ENCODE results near the gene TARS3.

TARS3 gene

DNA sequence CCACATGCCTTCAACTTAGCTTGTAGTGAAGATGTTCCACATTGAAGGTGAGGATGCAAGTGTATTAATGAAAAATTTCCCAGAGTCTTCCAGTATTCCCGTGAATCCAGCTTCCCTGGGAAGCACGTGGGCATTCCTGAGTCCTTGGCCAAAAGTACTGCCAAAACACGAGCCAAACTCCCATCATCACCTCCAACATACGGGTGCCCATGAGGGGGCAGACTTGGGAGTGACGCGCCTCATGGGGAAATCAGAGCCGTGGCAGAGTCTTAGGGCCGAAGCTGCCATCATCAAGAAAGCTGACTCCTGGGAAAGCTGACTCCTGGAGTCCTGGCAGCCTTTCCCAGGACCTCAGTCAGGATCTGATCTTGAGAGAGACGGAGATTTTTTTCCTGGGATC, 52.0 kb downstream of the TARS3 start:
- Histone ChIP-seq H3K4me3 (replicated peaks; ENCODE audit: insufficient read depth, low read length) (no peak overlapping the region), H3K27ac (replicated peaks) (no peak overlapping the region), H3K27me3 (ENCODE audit: insufficient read depth, poor library complexity, severe bottlenecking) (no peaks in the 10 kb centered on the region)
- TF ChIP-seq, protein P1, sequence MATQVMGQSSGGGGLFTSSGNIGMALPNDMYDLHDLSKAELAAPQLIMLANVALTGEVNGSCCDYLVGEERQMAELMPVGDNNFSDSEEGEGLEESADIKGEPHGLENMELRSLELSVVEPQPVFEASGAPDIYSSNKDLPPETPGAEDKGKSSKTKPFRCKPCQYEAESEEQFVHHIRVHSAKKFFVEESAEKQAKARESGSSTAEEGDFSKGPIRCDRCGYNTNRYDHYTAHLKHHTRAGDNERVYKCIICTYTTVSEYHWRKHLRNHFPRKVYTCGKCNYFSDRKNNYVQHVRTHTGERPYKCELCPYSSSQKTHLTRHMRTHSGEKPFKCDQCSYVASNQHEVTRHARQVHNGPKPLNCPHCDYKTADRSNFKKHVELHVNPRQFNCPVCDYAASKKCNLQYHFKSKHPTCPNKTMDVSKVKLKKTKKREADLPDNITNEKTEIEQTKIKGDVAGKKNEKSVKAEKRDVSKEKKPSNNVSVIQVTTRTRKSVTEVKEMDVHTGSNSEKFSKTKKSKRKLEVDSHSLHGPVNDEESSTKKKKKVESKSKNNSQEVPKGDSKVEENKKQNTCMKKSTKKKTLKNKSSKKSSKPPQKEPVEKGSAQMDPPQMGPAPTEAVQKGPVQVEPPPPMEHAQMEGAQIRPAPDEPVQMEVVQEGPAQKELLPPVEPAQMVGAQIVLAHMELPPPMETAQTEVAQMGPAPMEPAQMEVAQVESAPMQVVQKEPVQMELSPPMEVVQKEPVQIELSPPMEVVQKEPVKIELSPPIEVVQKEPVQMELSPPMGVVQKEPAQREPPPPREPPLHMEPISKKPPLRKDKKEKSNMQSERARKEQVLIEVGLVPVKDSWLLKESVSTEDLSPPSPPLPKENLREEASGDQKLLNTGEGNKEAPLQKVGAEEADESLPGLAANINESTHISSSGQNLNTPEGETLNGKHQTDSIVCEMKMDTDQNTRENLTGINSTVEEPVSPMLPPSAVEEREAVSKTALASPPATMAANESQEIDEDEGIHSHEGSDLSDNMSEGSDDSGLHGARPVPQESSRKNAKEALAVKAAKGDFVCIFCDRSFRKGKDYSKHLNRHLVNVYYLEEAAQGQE (IDR thresholded peaks at IDR 0.05; ENCODE audit: insufficient replicate concordance, low read depth): no peak
- TF ChIP-seq, protein P2, sequence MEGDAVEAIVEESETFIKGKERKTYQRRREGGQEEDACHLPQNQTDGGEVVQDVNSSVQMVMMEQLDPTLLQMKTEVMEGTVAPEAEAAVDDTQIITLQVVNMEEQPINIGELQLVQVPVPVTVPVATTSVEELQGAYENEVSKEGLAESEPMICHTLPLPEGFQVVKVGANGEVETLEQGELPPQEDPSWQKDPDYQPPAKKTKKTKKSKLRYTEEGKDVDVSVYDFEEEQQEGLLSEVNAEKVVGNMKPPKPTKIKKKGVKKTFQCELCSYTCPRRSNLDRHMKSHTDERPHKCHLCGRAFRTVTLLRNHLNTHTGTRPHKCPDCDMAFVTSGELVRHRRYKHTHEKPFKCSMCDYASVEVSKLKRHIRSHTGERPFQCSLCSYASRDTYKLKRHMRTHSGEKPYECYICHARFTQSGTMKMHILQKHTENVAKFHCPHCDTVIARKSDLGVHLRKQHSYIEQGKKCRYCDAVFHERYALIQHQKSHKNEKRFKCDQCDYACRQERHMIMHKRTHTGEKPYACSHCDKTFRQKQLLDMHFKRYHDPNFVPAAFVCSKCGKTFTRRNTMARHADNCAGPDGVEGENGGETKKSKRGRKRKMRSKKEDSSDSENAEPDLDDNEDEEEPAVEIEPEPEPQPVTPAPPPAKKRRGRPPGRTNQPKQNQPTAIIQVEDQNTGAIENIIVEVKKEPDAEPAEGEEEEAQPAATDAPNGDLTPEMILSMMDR (IDR thresholded peaks at IDR 0.05; ENCODE audit: insufficient read depth, low read length): no peak
- TF ChIP-seq SPI1 (IDR thresholded peaks at IDR 0.05; ENCODE audit: borderline replicate concordance, low read depth): no peak
- no peak for TF ChIP-seq POLR2AphosphoS5 (IDR thresholded peaks at IDR 0.05; ENCODE audit: low read depth)
- no peak for TF ChIP-seq GABPA (IDR thresholded peaks at IDR 0.05; ENCODE audit: low read depth)
- DNase-seq (ENCODE audit: low read depth in 1 of 2, low spot score in 1 of 2): no peak

DNA sequence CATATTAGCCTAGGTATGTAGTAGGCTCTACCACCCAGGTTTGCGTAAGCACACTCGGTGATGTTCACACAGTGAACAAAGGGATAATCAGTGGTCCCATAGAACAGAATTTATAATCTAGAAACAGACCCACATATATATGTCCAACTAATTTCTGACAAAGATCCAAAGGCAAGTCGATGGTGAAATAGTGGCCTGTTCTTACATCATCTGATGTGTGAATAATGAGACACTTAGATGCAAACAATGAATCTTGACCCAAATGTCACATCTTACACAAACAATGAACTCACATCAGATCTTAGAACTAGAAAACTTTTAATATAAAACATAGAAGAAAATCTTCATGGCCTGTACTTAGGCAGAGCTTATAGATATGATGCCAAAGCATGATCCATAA, 54.5 kb downstream of the TARS3 start:
- Histone ChIP-seq H3K4me3 (replicated peaks; ENCODE audit: insufficient read depth, low read length) (no peak overlapping the region), H3K27me3 (ENCODE audit: insufficient read depth, poor library complexity, severe bottlenecking) (no peaks in the 10 kb centered on the region), H3K27ac (replicated peaks) (no peak overlapping the region)
- DNase-seq (ENCODE audit: low read depth in 1 of 2, low spot score in 1 of 2): no peak
- TF ChIP-seq GABPA (IDR thresholded peaks at IDR 0.05; ENCODE audit: low read depth): no peak
- TF ChIP-seq SPI1 (IDR thresholded peaks at IDR 0.05; ENCODE audit: borderline replicate concordance, low read depth): no peak
- TF ChIP-seq, protein P1 (IDR thresholded peaks at IDR 0.05; ENCODE audit: insufficient replicate concordance, low read depth): no peak
- TF ChIP-seq, protein P2 (IDR thresholded peaks at IDR 0.05; ENCODE audit: insufficient read depth, low read length): no peak
- TF ChIP-seq POLR2AphosphoS5 (IDR thresholded peaks at IDR 0.05; ENCODE audit: low read depth): no peak

DNA sequence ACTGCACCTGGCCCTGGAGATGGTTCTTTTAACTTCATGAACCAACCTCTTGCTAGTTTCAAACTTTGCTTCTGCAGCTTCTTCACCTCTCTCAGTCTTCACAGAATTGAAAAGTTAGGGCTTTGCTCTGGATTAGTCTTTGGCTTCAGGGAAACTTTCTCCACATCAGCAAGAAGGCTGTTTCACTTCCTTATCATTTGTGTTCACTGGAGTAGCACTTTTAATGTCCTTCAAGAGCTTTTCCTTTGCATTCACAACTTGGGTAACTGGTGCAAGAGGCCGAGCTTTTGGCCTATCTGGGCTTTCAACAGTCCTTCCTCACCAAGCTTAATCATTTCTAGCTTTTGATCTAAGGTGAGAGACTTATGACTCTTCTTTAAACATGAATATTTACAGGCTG, 56.4 kb downstream of the TARS3 start:
- TF ChIP-seq GABPA (IDR thresholded peaks at IDR 0.05; ENCODE audit: low read depth) (no peak), SPI1 (IDR thresholded peaks at IDR 0.05; ENCODE audit: borderline replicate concordance, low read depth) (no peak), POLR2AphosphoS5 (IDR thresholded peaks at IDR 0.05; ENCODE audit: low read depth) (no peak)
- TF ChIP-seq, protein P2 (IDR thresholded peaks at IDR 0.05; ENCODE audit: insufficient read depth, low read length): no peak
- TF ChIP-seq, protein P1 (IDR thresholded peaks at IDR 0.05; ENCODE audit: insufficient replicate concordance, low read depth): no peak
- Histone ChIP-seq H3K27me3 (ENCODE audit: insufficient read depth, poor library complexity, severe bottlenecking) (no peaks in the 10 kb centered on the region), H3K27ac (replicated peaks) (no peak overlapping the region), H3K4me3 (replicated peaks; ENCODE audit: insufficient read depth, low read length) (no peak overlapping the region)
- DNase-seq (ENCODE audit: low read depth in 1 of 2, low spot score in 1 of 2): no peak

All from HL-60 (cell line).